ENCODE results near the gene VPS9D1. TPM values are rescaled to one million over a fixed set of nuclear protein-coding genes. Genes with fewer than 3 reads are reported as not detected.

VPS9D1 gene
- total and polyA plus RNA-seq, 4 donors: 3.6 to 7.2 (median 4.1) TPM

- Histone ChIP-seq H3K9me3 (ENCODE audit: control insufficient read depth in 4 of 4, low read length in 3 of 4) (no peaks in the 10 kb centered on the region), H3K4me1 (ENCODE audit: control insufficient read depth in 4 of 4, insufficient read depth in 4 of 4, low read length in 3 of 4) (peaks cover 0 to 15% (median 8%) of the 10 kb centered on the region in 4 donors), H3K27ac (ENCODE audit: low read depth in 1 of 2, low read length in 2 of 2) (no peak overlapping the region), H3K36me3 (ENCODE audit: control insufficient read depth in 4 of 4, insufficient read depth in 3 of 4, low read depth in 1 of 4, low read length in 3 of 4) (peaks cover 0 to 3% (median 3%) of the 10 kb centered on the region in 4 donors), H3K4me3 (ENCODE audit: low read depth in 1 of 3, low read length in 3 of 3) (no peak overlapping the region), H3K27me3 (ENCODE audit: control insufficient read depth in 4 of 4, insufficient read depth in 4 of 4, low read length in 3 of 4) (no peaks in the 10 kb centered on the region), H3K9ac (ENCODE audit: low read depth in 1 of 2, low read length in 2 of 2) (no peak overlapping the region)
- 83% methylated on average over 9 of the region's 9 CpGs for WGBS
- TF ChIP-seq NR2F2 (IDR thresholded peaks at IDR 0.05) (no peak), REST (IDR thresholded peaks at IDR 0.05) (no peak), ATF3 (IDR thresholded peaks at IDR 0.05) (no peak), JUND (IDR thresholded peaks at IDR 0.05) (no peak), TAF1 (conservative IDR thresholded peaks at IDR 0.05) (no peak), RXRA (IDR thresholded peaks at IDR 0.05) (no peak), GABPA (IDR thresholded peaks at IDR 0.05 in 1 of 2, conservative IDR thresholded peaks at IDR 0.05 in 1 of 2) (no peak), HNF4G (IDR thresholded peaks at IDR 0.05) (no peak), RAD21 (IDR thresholded peaks at IDR 0.05) (no peak), SP1 (IDR thresholded peaks at IDR 0.05) (no peak), EGR1 (IDR thresholded peaks at IDR 0.05; ENCODE audit: low read depth in 2 of 2) (no peak), YY1 (IDR thresholded peaks at IDR 0.05) (no peak), FOXA1 (IDR thresholded peaks at IDR 0.05) (no peak), HNF4A (conservative IDR thresholded peaks at IDR 0.05) (no peak)
- TF ChIP-seq, protein P1, sequence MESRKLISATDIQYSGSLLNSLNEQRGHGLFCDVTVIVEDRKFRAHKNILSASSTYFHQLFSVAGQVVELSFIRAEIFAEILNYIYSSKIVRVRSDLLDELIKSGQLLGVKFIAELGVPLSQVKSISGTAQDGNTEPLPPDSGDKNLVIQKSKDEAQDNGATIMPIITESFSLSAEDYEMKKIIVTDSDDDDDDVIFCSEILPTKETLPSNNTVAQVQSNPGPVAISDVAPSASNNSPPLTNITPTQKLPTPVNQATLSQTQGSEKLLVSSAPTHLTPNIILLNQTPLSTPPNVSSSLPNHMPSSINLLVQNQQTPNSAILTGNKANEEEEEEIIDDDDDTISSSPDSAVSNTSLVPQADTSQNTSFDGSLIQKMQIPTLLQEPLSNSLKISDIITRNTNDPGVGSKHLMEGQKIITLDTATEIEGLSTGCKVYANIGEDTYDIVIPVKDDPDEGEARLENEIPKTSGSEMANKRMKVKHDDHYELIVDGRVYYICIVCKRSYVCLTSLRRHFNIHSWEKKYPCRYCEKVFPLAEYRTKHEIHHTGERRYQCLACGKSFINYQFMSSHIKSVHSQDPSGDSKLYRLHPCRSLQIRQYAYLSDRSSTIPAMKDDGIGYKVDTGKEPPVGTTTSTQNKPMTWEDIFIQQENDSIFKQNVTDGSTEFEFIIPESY (IDR thresholded peaks at IDR 0.05): no peak
- TF ChIP-seq, protein P2, sequence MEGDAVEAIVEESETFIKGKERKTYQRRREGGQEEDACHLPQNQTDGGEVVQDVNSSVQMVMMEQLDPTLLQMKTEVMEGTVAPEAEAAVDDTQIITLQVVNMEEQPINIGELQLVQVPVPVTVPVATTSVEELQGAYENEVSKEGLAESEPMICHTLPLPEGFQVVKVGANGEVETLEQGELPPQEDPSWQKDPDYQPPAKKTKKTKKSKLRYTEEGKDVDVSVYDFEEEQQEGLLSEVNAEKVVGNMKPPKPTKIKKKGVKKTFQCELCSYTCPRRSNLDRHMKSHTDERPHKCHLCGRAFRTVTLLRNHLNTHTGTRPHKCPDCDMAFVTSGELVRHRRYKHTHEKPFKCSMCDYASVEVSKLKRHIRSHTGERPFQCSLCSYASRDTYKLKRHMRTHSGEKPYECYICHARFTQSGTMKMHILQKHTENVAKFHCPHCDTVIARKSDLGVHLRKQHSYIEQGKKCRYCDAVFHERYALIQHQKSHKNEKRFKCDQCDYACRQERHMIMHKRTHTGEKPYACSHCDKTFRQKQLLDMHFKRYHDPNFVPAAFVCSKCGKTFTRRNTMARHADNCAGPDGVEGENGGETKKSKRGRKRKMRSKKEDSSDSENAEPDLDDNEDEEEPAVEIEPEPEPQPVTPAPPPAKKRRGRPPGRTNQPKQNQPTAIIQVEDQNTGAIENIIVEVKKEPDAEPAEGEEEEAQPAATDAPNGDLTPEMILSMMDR (IDR thresholded peaks at IDR 0.05; ENCODE audit: low read depth, low read length, missing input control): no peak
- TF ChIP-seq, protein P3, sequence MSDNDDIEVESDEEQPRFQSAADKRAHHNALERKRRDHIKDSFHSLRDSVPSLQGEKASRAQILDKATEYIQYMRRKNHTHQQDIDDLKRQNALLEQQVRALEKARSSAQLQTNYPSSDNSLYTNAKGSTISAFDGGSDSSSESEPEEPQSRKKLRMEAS (IDR thresholded peaks at IDR 0.05): no peak
- no peak for DNase-seq (ENCODE audit: low spot score)
Observed at GRCh38 chr16:89667633-89668032, 53.1 kb downstream of the VPS9D1 start.

Measured in liver (tissue), 9 donors.